Activated naive CD4-positive, alpha-beta T cell treated with anti-CD3 and anti-CD28 coated beads, Interleukin-2, amount 50 U/mL, for 16 hours (primary cell): ENCODE data around the gene FYCO1.
"Not testable (repeated sequence)": the region's sequence is repeated elsewhere in the genome, so short reads cannot be mapped to it uniquely, and the experiment has no call there.

Experiments
- DNase-seq: peaks from one replicate; pipeline ENCODE4 v3.0.0-alpha.2; 2020

Gene FYCO1

GRCh38 chr3:46008058-46008457 is 12.4 kb upstream of the FYCO1 start:
- no peak for DNase-seq

DNA sequence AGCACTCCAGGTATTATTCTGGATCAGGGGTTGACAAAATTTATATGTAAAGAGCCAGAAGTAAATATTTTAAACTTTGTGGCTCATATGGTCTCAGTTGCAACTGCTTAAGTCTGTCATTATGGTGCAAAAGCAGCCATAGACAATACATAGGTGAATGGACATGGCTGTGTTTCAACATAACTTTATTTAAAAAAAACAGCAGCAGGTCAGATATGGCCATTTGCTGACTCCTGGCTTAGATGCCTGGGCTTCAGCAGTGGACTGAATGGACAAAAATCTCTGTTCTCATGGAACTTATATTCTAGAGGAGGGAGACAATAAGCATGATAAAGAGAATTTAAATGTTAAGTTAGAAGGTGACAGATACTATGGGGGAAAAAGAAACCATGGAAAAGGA is 11.7 kb upstream of the FYCO1 start:
- DNase-seq = no peak

GRCh38 chr3:46006238-46007032 is 10.8 kb upstream of the FYCO1 start:
- DNase-seq = no peak

- DNase-seq = not testable (repeated sequence)
Measured at GRCh38 chr3:46003706-46004105, 8.1 kb upstream of the FYCO1 start.

DNA sequence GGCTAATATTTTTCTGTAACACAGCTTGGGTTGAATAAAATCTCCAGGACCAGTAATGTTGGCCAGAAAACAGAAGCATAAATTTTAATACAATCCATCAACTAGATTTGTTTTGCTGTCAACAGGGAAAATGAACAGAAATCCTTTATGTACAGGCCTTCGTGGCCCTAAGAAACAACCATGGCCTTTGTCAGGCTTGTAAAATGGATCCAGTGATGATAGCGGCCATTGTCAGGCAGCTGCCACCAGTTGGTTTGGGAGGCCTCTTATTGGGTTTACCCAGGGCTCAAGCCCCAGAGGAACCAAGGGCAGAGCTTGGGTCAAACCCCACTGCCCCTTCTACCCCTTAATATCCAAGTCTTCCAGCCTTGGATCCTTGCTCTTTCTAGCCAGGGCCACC is 5.6 kb upstream of the FYCO1 start:
- DNase-seq = no peak

DNA sequence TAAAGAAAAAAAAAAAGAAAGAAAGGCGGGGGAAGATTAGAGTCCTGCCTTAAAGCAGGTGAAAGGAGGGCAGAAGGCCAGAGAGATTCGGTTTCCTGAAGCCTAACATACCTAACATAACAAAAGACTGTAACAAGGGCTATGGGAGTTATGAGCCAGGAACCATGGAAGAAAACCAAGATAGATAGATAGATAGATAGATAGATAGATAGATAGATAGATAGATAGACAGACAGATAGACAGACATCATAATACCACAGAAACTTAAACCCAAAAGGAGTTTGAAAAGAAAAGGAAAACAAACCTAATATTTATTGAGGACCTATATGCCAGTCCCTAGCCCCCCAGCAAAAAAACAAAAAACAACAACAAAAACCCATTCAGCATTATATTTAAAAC is 2.3 kb upstream of the FYCO1 start:
- DNase-seq = no peak

DNA sequence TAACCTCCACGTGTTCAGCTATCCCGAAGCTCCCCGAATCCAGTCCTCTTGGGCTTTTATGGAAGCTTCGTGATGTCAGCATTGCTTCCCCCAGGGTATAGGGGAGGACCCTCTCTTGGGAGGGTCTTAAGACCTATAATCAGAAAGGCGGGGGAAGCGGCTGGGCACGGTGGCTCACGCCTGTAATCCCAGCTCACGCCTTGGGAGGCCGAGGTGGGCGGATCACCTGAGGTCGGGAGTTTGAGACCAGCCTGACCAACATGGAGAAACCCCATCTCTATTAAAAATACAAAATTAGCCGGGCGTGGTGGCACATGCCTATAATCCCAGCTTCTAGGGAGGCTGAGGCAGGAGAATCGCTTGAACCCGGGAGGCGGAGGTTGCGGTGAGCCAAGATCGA is 1.9 kb upstream of the FYCO1 start:
- DNase-seq = not testable (repeated sequence)

DNA sequence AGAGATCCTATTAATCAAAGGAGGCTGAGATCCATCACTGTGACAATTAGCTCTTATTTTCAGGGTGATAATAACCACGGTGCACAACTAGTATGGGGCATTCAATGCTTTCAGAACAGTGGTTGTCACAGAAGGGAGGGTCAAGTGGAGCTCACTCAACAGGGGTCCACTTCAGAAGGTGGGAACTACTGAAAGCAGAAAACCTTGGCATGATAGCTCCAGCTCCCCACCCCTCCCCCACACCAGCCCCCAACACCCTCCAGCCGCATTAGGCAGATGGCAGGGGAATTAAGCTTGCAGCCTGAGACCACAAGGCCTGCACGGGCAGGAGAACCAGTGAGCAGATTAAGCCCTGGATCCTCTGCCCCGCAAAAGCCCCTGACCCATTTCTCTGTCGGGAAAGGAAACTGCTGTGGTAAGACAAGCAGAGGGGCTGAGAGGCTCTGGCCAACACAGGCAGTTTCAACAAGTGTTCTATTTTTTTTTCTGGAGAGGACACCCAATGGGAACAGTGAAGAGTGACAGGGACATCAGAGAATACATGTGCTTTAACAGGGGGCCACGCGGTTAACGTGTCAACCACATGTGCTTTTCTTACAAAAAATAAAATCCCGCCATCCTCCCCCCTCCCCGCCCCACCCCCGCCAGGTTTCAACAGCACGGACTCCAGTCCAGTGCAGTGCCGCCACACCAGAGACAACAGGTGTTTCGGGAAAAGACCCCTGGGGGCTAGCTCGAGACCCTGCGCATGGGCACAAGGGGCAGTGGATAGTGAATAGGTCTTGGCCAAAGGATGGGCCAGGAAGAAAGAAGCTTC is 997 bp downstream of the FYCO1 start:
- peak; percentile 33 for DNase-seq

- no peak for DNase-seq
Measured at GRCh38 chr3:45993421-45994027, 2.1 kb downstream of the FYCO1 start.

DNA sequence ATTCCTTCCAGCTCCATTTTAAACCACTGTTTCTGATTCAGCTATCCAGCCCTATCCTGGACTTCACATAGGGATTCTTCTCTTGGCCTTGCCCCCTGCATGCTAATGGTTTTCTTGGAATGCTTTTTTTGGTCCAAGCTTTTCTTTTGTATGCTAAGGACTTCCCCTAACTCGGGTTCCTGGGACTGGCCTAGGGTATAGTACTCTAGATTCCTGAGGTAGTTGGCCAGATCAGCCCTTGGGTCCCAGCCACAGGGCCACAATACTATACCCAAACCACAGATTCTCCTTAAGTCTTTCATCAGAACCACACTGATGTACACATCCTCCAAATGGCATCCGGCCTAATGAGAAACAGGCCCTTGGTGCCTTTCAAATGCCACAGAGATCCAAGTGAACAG is 2.8 kb downstream of the FYCO1 start:
- no peak for DNase-seq

GRCh38 chr3:45992133-45992729 is 3.4 kb downstream of the FYCO1 start:
- no peak for DNase-seq

GRCh38 chr3:45991341-45991740 is 4.3 kb downstream of the FYCO1 start:
- no peak for DNase-seq

DNA sequence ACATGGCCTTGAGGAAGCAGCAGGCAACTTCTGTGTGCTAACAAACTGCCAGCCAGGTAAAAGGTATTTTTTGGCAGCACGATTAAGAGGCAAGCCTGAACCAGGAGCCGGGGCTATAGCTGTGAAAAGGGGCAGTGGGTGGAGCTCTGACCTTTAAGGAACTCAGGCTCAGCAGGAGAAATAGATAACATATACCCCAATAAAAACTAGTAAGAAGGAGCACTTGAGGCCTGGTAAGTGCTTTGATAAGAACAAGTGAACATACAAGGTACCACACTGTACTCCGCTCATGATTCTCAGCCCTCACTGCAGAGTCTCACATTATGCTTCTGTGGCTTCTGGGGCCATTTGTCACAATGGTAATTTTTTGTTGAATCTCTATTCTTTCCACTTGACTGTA is 5.4 kb downstream of the FYCO1 start:
- no peak for DNase-seq

GRCh38 chr3:45988804-45989203 is 6.8 kb downstream of the FYCO1 start:
- no peak for DNase-seq

DNA sequence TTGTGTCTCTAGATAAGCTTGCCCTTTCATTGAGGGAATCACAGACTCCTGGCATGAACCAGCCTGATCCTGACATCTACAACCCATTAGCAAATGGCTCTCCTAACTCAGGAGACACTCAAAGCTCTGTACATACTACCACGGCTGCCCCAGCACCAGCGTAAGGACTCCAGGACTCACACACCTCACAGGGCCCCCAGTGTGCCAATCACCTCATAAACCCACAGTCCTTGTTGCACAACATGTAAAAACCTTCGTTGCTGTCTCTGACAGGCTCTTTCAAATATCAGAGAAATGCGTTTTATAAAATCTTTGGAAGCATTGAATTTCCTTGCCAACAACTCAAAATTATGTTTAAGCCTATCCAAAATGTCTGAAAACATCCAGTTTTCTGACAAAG is 7.3 kb downstream of the FYCO1 start:
- no peak for DNase-seq

DNA sequence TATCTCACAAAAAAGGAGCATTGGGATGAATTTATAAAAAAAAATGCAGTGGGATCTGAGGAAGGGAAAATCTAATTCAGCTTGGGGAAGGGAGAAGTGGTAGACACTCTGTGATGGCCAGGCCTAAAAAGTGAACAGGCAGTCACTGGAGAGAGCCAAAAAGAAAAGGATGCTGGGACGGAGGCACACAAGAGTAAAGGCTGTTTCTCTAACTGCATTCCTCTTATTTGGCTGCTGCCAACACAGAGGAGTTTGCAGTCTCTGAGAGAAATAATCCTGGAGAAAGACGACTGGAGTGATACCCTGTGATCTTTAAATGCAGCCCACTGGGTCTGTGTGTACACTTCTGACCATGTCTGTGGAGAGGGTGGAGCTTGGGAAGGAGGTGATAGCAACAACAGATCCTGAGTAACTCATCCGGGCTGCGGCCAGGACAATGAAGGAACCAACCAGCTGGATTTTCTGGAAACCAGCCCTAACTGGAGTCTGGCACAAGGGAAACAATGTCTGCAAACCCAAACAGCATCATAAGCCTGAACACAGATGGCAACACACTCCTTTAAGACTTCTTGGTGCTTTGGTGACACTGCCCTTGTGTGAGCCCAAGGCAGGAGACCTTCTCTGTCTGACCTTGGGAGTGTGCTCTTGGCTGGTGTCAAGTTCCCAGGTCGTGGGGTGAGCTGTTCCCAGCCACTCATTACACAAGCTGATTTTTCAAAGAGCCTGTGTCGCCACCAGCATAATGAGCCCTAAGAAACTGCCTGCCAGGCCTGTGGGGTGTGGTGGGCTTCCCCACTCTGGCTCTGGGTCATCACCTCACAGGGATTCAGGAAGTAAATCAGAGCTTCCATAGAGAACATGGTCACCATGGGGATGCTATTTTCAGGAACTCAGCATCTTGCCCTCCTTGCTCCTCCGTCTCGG is 8.0 kb downstream of the FYCO1 start:
- no peak for DNase-seq

- no peak for DNase-seq
Measured at GRCh38 chr3:45986303-45986982, 9.2 kb downstream of the FYCO1 start.

DNA sequence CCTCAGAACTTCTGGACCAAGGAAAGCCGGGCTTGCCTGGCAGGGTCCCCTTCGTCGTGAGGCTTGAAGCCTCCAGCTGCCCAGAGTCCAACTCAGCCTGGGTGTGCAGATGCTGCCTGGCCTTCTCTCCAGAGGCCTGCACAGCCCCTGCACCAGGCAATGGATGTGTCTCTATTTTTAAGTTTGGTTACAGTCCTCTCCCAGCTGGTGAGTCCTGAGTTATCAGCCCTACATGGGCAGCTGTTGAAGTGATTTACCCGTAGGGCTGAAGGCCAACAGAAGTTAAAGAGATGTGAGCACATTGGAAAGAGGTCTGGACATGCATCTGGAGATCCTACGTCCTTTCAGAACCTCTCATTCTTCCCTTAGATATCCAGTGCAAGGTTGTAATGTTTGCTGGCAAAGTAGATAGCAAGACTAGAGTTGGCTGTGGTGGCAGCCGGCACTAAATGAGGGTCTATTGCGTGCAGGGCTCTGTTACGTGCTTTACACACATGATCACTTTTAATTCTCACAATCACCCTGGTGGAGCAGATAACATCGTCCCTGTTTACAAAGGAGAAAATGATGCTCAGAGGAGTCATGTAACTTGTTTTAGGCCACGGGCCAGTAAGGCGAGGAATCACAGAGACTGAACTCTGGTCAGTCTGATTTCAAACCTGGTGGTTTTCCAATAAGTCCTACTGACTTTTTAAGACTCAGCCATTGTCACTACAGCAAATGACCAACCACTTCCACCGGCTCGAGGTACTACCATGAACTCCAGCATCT is 9.9 kb downstream of the FYCO1 start:
- DNase-seq = no peak

GRCh38 chr3:45984331-45985312 is 11.0 kb downstream of the FYCO1 start:
- DNase-seq = no peak

DNA sequence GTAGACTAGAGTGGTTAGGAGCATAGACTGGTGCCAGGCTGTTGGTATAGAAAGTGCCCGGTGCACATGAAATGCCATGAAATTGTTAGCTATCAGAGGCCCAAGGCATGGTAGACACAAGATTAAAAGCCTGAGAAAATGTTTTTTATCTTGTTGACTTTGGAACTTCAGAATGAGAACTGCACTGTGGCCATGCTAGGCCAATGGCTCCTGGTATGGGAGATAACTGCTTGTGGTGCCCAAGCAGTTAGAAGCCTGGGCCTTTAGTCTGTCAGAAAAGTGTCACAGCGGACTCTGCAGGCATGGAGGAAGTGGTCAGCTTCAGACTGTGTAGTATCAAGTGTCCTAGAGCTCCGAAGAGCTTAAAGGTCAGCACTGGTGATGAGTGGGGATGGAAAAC is 11.9 kb downstream of the FYCO1 start:
- no peak for DNase-seq
